Motor neuron (in vitro differentiated cells): ENCODE results near the gene FADD. TPM values are rescaled to one million over a fixed set of nuclear protein-coding genes. Genes with fewer than 3 reads are reported as not detected.

Source experiments
- ATAC-seq, 8 experiments: fragments of 200-7000 bp; cut with Tn5 transposase; replicated peaks in 6 of 8; 2 replicates each; pipeline ENCODE4 v1.8.0; 2021; ENCODE audit warnings: mild to moderate bottlenecking in 8 of 8, moderate library complexity in 8 of 8
- H3K27ac ChIP-seq, 2 donors: fragments of 250-450 bp; sonication (Bioruptor Pico); 2 replicates each; pipeline ENCODE4 v1.9.0; 2021; ENCODE audit warnings: antibody characterized with exemption in 2 of 2, mild to moderate bottlenecking in 2 of 2, moderate library complexity in 1 of 2
- H3K4me1 ChIP-seq, 2 donors: fragments of 250-450 bp; sonication (Bioruptor Pico); replicated peaks in 1 of 2; 2 replicates each; pipeline ENCODE4 v1.6.1; 2021; ENCODE audit warnings: antibody characterized with exemption in 2 of 2, mild to moderate bottlenecking in 2 of 2, moderate library complexity in 1 of 2
- H3K4me3 ChIP-seq, 5 donors: fragments of 250-450 bp; sonication (Bioruptor Pico); 2 replicates each; pipeline ENCODE4 v1.9.0; 2021; ENCODE audit warnings: antibody characterized with exemption in 5 of 5, mild to moderate bottlenecking in 5 of 5, moderate library complexity in 4 of 5
- WGBS, 10 experiments: fragments of 450-650 bp; shearing (Covaris generic); methylation state at CpG; one replicate each; pipeline ENCODE4 v1.0.0; 2022; 5-methylcytosine and 5-hydroxymethylcytosine counted together
- in situ Hi-C, 9 experiments: fragments of 400-800 bp; cut with MboI; loops; one replicate each; pipeline ENCODE4 v1.15.0; 2021; ENCODE audit warnings: low sequenced_read_pairs in 9 of 9, low pct_unique_long_range_greater_than_20kb in 2 of 9; ENCODE audit not compliant: unreplicated experiment in 9 of 9
- total RNA-seq, 8 experiments: library from RNA; unstranded; fragments of 300-600 nt; gene quantifications; 2 replicates each; pipeline versions ENCODE4 v1.2.3 to v1.2.4, GENCODE V29; 2022

The FADD gene
- total RNA-seq, 8 experiments from 2014 or later, result 7.0 to 24.2 (median 13.5) TPM

GRCh38 chr11:70250876-70251658 is 48.0 kb downstream of the FADD start:
- no peak overlapping the region for H3K4me3 ChIP-seq
- in situ Hi-C loops, result no loop called here
- ATAC-seq, result peak in 3 of 8 experiments; percentile 20 to 52 (median 45)
- WGBS, 10 experiments, result 48 to 100% (median 78%) methylated on average over 1 to 10 of the region's 16 CpGs
- no peak overlapping the region for H3K27ac ChIP-seq
- H3K4me1 ChIP-seq, result no peaks in the 10 kb centered on the region

GRCh38 chr11:70251659-70252321 is 48.7 kb downstream of the FADD start:
- 0 to 100% (median 48%) methylated on average over 1 to 8 of the region's 21 CpGs; no CpG with 5 or more reads in 4 of the 10 experiments for WGBS, 10 experiments
- ATAC-seq, result peak in 5 of 8 experiments; percentile 17 to 55 (median 29)
- Histone ChIP-seq H3K27ac (no peak overlapping the region), H3K4me3 (no peak overlapping the region), H3K4me1 (no peaks in the 10 kb centered on the region)
- in situ Hi-C loops, result no loop called here

GRCh38 chr11:70252844-70253243 is 49.7 kb downstream of the FADD start:
- no peak overlapping the region for H3K27ac ChIP-seq
- no peak overlapping the region for H3K4me3 ChIP-seq
- H3K4me1 ChIP-seq, result no peaks in the 10 kb centered on the region
- in situ Hi-C loops, result no loop called here
- ATAC-seq, result no peak
- WGBS, 10 experiments, result 74 to 100% (median 93%) methylated on average over 1 to 7 of the region's 12 CpGs; no CpG with 5 or more reads in 1 of the 10 experiments

- no peak overlapping the region for H3K27ac ChIP-seq
- ATAC-seq, result peak in 3 of 8 experiments; percentile 66 to 76 (median 68)
- no peak overlapping the region for H3K4me3 ChIP-seq
- WGBS, 10 experiments, result 0 to 95% (median 68%) methylated on average over 1 to 11 of the region's 12 CpGs; no CpG with 5 or more reads in 1 of the 10 experiments
- H3K4me1 ChIP-seq, result no peaks in the 10 kb centered on the region
- in situ Hi-C loops, result no loop called here
Observed at GRCh38 chr11:70255477-70256116, 52.5 kb downstream of the FADD start.

Other genes starting within 250 kb of the FADD start
- under 1 TPM in 6 of 8 experiments, not detected in 2; 0.20 to 0.71 (median 0.29) TPM for gene ANO1, start 125.0 kb upstream of the FADD start, total RNA-seq
- 100 to 1,000 TPM in 1 of 8 experiments, 10 to 100 TPM in 7; 21.6 to 135 (median 39.0) TPM for gene PPFIA1, start 67.4 kb downstream of the FADD start, total RNA-seq
- 100 to 1,000 TPM in 4 of 8 experiments, 10 to 100 TPM in 4; 49.9 to 376 (median 120) TPM for gene CTTN, start 195.2 kb downstream of the FADD start, total RNA-seq